ENCODE measurements around the gene BLTP2. TPM values are rescaled to one million over a fixed set of nuclear protein-coding genes. Genes with fewer than 3 reads are reported as not detected.

Gene BLTP2
- total RNA-seq, 1 donor, result 176 TPM

GRCh38 chr17:28634206-28634865 is 10.6 kb downstream of the BLTP2 start:
- no peak for TF ChIP-seq CTCF (IDR thresholded peaks at IDR 0.05; ENCODE audit: insufficient read depth, low read depth, low read length)
- no peak overlapping the region for H3K4me3 ChIP-seq (ENCODE audit: low read depth, low read length)

GRCh38 chr17:28626818-28627217 is 18.1 kb downstream of the BLTP2 start:
- no peak for TF ChIP-seq CTCF (IDR thresholded peaks at IDR 0.05; ENCODE audit: insufficient read depth, low read depth, low read length)
- no peak overlapping the region for H3K4me3 ChIP-seq (ENCODE audit: low read depth, low read length)
- no peak for DNase-seq (ENCODE audit: low read depth)

More at GRCh38 chr17:28634206-28634865, 10.6 kb downstream of the BLTP2 start:
- no peak for DNase-seq (ENCODE audit: low read depth)

- TF ChIP-seq CTCF (IDR thresholded peaks at IDR 0.05; ENCODE audit: insufficient read depth, low read depth, low read length), result no peak
- H3K4me3 ChIP-seq (ENCODE audit: low read depth, low read length), result no peak overlapping the region
- DNase-seq (ENCODE audit: low read depth), result no peak
Measured at GRCh38 chr17:28624148-28624547, 20.8 kb downstream of the BLTP2 start.

GRCh38 chr17:28623696-28624095 is 21.3 kb downstream of the BLTP2 start:
- TF ChIP-seq CTCF (IDR thresholded peaks at IDR 0.05; ENCODE audit: insufficient read depth, low read depth, low read length), result no peak
- H3K4me3 ChIP-seq (ENCODE audit: low read depth, low read length), result no peak overlapping the region
- no peak for DNase-seq (ENCODE audit: low read depth)

GRCh38 chr17:28622186-28622585 is 22.8 kb downstream of the BLTP2 start:
- H3K4me3 ChIP-seq (ENCODE audit: low read depth, low read length), result no peak overlapping the region
- no peak for TF ChIP-seq CTCF (IDR thresholded peaks at IDR 0.05; ENCODE audit: insufficient read depth, low read depth, low read length)
- no peak for DNase-seq (ENCODE audit: low read depth)

- peak; percentile 6 for DNase-seq (ENCODE audit: low read depth)
- no peak for TF ChIP-seq CTCF (IDR thresholded peaks at IDR 0.05; ENCODE audit: insufficient read depth, low read depth, low read length)
Measured at GRCh38 chr17:28620010-28620409, 24.9 kb downstream of the BLTP2 start.

GRCh38 chr17:28618464-28618863 is 26.5 kb downstream of the BLTP2 start:
- no peak for DNase-seq (ENCODE audit: low read depth)
- H3K4me3 ChIP-seq (ENCODE audit: low read depth, low read length), result no peak overlapping the region
- TF ChIP-seq CTCF (IDR thresholded peaks at IDR 0.05; ENCODE audit: insufficient read depth, low read depth, low read length), result no peak

More at GRCh38 chr17:28620010-28620409, 24.9 kb downstream of the BLTP2 start:
- H3K4me3 ChIP-seq (ENCODE audit: low read depth, low read length), result no peak overlapping the region

All from fibroblast of villous mesenchyme (primary cell).